Activated CD8-positive, alpha-beta memory T cell treated with anti-CD3 and anti-CD28 coated beads, Interleukin-2, amount 50 U/mL, for 48 hours (primary cell): Measurements from ENCODE around the gene TGFB1.
A peak's percentile ranks its signal among the peaks of the same experiment; 100 is the strongest.
"Not testable (repeated sequence)": the region's sequence is repeated elsewhere in the genome, so short reads cannot be mapped to it uniquely, and the experiment has no call there.

Experiments
- DNase-seq: peaks from one replicate; pipeline ENCODE4 v3.0.0-alpha.2; 2020

The TGFB1 gene

DNA sequence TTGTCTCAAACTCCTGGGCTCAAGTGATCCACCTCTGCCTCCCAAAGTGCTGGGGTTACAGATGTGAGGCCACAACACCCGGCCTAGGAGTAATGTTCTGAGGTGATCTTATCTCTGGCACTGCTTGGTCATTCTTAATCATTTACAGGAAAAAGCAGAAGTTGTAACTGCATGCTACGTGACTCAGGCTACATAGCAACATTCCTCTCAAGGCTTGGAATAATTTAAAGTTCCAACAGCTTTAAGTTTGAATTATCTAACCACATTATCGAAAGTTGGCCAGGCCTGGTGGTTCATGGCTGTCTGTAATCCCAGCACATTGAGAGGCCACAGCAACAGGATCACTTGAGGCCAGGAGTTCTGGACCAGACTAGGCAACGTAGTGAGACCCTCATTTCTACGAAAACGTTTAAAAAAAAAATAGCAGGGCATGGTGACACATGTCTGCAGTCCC, 14.2 kb upstream of the TGFB1 start:
- no peak for DNase-seq

DNA sequence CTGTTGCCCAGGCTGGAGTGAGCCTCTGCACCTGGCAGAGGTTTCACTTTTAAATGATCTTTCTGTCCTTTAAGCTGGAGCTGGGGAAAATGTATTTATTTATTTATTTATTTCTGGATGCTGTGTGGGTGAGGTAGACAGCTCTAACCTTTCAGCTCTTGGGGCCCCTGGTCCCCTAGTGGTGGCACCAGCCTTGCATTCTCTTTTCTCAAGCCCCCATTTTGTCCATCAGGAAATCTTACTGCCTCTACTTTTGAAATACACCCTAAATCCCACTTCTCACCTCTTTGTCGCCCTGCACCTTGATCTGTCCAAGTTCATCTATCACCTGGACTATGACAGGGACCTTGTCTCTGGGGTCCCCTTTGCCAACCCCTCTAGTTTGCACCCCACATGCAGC, 12.4 kb upstream of the TGFB1 start:
- DNase-seq, result no peak

DNA sequence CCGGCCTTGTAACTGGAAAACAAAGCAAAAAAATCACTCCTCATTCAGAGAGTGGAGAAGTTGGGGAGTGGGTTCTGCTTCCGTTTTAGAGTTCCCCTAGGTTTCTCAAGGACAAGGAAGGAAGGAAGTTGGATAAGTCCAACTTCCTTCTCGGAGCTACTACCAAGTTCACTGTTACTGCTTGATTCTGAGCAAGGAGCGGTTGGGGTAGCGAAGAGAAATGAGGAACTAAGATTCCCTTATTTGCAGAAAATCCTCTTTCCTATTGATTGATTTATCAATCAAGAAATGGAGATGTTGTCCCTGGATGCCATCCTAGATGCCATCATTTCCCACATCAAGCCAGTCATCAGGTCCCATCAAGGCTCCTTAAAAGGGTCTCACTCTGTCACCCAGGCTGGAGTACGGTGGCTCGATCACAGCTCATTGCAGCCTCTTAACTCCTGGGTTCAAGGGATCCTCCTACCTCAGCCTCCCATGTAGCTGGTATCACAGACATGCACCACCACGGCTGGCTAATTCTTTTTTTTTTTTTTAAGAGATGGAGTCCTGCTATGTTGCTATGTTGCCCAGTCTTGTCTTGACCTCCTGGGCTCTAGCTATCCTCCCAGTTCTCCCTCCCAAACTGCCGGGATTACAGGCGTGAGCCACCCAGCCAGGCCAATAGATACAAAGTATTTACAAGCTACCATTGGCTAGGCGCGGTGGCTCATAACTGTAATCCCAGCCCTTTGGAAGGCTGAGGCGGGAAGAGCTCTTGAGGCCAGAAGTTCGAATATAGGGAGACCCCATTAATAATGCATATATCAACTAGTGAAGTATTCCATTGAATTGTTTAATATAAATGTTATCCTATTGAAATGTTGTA, 11.0 kb upstream of the TGFB1 start:
- no peak for DNase-seq

DNA sequence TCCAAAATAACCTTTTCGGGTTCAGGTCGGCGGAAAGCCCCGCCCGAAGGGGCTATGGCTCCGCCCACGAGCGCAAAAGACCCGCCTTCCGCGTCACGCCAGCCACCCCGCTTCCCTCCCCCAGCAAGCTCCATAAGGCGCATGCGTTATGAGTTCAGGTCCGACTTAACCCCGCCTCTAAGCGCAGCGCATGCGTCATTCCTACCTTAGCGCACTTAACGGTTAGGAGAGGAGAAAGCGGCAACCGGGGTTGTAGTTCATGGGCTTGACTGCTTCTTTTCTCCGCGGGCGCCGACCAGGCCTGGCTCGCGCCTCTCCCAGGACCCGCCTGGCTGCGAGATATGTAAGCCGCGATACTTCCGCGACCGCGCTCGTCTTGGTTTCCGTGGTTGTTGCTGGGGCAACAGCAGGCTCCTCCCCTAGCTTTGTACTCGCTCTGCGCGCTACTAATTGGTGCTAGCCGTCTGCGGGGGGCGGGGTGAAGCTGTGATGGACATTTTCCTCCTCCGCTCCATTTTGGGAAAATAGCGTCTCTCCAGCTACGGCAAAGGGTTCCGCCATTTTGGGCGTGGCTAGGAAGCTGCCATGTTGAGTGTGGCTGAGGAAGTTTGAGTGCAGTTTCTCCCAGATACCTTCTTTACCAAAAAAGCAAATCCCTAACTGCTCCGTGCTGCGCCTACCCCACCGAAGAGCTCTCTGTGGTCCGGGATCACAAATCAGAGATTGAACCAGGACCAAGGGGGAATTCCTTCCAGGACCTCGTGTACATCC, 10.2 kb upstream of the TGFB1 start, which contains the start of gene B9D2:
Gene B9D2 (minus strand): TSS at position 397 of the 771 bp plus-strand sequence. CDS start 630 bp downstream, outside the sequence.
- DNase-seq, result peak; percentile 96

DNA sequence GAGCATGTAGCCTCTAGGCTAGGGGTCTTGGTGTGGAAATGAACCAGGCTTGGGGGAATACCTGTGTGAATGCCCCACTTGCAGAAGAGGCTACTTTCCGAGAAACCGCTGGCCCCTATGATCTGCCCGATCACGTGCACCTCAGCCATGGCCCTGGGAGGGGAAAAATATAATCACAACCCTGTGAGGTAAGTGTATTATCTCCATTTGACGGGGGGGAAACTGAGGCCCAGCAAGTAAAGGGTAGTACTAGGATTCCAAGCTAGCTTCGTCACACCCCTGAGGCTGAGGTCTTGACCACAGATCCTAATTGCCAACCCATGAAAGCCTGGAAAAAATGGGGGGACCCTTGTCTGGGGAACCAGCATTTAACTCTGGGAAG, 9.6 kb upstream of the TGFB1 start:
- DNase-seq, result no peak

DNA sequence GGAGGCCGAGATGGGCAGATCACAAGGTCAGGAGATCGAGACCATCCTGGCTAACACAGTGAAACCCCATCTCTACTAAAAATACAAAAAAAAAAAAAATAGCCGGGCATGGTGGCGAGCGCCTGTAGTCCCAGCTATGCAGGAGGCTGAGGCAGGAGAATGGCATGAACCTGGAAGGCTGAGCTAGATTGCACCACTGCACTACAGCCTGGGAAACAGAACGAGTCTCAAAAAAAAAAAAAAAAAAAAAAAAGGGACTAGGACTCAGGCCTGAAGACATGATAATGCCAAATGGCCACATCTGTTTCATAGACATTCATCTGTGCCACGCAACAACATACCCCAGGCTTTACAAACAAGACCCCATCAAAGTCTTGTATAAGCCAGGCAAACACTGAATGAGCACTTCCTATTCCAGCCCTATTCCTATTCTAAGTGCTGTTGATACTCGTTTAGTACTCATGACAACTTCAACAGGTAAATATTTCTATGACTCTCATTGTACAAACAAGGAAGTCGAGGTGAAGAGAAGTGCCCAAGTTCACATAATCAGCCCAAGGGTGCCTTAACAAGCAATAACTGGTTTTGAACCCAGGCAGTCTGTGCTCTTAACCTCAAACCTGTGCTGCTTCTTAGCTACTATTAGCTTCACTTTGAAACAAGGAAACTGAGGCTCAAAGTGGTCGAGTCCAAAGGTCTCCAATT, 8.6 kb upstream of the TGFB1 start:
- no peak for DNase-seq

DNA sequence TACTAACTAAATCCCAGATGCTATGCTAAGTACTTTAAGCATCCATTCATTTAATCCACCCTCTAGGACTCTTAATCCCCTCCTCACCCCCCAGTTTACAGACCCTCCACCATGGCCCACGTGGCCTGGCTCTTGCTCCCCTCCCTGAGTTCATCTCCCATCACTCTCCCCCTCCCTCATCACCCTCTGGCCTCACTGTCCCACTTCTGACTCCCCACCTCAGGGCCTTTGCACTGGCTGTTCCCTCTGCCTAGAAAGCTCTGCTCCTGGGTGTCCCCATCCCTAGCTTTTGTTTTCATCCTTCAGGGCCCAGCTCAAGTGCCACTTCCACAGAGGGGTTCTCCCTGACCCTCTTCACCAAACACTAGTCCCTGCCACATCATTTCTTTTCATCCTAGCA, 6.0 kb upstream of the TGFB1 start:
- no peak for DNase-seq

DNA sequence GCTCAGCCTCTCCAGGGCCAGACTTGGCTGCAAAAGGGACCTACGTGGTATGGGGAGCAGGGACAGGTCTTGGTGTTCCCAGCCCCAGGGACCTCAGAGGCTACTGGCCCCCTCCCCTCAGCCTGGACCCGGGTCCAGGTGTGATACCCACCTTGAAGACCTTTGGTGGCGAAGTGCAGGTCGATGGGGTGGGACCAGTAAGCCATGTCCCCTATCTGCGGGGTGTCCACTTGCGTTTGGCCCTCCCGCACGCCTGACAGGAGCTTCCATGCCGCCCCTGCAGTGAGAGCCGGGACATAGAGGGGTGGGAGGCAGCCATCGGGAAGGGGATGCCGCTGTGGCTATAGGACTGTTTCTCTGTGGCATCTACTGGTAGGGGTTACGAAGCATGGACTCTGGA, 4.0 kb upstream of the TGFB1 start:
- no peak for DNase-seq

DNA sequence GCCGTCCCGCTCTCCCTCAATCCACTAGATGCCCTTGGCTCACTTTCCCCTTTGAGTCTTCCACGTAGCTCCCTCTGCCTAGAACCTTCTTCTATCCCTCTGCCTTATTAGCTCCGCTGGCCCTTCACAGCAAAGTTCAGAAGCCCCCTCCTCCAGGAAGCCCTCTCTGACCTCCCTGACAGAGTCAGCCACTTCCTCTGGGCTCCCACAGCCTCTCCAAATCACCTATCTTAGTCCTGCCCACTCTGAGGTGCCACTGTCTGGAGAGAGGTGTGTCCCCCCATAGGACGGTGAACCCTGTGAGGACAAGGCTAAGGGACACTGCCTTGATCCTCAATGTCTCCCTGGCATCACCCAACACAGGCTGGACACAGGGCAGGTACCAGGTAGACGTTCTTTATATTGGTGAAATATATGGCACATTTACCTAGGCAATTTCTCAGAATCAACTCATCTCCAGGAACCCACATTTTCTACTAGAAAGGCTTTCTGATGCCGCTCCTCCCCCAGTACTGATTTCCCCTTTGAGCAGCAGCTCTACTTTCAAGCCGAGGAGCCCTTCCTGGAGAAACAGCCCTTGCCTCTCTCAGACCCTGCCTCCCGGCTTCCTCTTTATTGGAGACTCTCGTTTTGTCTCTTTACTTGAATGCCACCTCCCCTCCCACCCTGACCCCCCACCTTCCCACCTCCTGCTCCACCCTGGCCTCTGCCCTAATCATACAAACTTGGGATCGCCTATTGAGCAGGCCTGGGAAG, 3.4 kb upstream of the TGFB1 start:
- DNase-seq, result peak; percentile 64

DNA sequence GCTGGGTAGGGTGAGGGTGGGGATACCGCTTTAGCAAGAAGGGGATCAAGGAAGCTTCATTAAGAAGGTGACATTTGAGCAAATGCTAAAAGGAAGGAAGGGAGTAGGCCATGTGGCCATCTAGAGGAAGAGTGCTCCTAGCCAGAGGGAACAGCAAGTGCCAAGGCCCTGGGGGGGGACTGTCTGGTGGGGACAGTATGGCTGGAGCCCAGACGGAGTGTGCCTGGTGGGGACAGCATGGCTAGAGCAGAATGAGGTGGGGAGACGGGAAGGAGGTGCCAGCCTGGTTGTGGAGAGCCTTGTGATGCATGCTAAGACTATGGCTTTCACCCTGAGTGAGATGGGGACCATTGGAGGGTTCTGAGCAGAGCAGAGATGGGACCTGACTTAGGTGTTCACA, 2.1 kb upstream of the TGFB1 start:
- DNase-seq, result no peak

DNA sequence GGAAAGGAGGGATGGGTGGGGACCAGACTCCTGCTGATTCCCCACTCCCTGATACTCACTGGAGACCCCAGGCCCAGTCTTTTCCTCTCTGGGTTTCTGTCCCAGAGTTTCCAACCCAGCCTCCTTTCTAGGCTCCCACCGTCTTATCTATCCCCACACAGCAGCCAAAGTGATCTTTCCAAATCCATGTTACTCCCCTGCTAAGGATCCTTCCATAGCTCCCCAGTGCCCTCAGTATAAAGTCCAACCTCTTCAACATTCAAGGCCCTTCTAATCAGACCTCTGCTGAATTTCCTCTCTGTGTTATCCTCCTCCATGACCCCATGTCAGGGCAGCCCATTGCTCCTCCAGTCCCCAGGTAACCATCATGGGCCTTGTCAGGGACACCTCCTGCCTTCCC, 1.3 kb upstream of the TGFB1 start:
- no peak for DNase-seq

DNA sequence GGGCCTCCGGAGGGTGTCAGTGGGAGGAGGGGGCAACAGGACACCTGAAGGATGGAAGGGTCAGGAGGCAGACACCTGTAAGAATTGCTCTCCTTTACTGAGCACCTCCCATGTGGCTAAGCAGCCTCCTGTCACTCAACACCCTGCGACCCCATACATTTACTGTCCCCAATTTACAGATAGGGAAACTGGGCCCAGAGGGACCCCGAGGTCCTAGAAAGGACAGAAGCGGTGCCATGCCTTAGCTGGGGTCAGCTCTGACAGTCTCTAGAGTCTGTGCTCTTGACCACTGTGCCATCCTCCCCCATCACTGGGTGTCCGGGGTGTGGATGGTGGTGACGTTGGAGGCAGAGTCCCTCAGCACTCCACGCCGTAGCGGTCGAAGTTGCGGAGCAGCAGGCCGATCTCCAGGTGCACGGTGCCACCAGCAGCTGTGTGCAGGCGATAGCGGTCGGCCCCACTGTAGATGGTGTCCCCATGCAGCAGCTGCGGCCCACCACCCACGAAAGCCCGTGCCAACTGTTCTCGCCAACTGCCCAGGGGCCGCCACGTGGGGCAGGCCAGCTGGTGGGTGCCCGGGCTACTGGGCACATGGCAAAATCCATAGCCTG, 726 bp upstream of the TGFB1 start:
- no peak for DNase-seq

DNA sequence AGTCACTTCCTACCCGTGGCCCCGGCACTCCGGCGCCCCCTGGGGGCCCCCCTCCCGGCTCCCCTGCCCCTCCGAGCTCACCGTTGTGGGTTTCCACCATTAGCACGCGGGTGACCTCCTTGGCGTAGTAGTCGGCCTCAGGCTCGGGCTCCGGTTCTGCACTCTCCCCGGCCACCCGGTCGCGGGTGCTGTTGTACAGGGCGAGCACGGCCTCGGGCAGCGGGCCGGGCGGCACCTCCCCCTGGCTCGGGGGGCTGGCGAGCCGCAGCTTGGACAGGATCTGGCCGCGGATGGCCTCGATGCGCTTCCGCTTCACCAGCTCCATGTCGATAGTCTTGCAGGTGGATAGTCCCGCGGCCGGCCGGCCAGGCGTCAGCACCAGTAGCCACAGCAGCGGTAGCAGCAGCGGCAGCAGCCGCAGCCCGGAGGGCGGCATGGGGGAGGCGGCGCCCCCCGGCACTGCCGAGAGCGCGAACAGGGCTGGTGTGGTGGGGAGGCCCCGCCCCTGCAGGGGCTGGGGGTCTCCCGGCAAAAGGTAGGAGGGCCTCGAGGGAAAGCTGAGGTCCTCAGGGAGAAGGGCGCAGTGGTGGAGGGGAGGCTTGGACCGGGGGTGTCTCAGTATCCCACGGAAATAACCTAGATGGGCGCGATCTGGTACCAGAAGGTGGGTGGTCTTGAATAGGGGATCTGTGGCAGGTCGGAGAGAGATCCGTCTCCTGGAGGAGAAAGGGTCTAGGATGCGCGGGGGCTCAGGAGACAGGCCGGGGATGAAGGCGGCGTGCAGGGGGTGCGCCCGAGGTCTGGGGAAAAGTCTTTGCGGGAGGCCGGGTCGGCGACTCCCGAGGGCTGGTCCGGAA, 885 bp downstream of the TGFB1 start:
- peak; percentile 90 for DNase-seq

DNA sequence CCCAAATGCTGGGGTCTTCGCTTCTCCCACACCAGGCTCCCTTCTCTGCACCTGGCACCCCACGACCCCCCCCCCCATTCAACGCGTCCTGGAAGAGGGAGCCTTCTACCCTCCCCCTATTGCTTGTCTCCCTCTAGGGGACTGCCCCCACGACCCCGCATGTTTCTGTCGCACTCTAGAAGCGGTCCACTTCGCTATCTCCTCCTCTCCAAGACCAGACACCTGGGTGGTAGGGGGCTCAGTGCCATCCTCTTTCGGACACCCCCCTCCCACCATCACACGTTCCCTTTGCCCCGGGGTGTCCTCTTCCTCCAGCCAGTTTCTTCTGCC, 1.5 kb downstream of the TGFB1 start:
- no peak for DNase-seq

DNA sequence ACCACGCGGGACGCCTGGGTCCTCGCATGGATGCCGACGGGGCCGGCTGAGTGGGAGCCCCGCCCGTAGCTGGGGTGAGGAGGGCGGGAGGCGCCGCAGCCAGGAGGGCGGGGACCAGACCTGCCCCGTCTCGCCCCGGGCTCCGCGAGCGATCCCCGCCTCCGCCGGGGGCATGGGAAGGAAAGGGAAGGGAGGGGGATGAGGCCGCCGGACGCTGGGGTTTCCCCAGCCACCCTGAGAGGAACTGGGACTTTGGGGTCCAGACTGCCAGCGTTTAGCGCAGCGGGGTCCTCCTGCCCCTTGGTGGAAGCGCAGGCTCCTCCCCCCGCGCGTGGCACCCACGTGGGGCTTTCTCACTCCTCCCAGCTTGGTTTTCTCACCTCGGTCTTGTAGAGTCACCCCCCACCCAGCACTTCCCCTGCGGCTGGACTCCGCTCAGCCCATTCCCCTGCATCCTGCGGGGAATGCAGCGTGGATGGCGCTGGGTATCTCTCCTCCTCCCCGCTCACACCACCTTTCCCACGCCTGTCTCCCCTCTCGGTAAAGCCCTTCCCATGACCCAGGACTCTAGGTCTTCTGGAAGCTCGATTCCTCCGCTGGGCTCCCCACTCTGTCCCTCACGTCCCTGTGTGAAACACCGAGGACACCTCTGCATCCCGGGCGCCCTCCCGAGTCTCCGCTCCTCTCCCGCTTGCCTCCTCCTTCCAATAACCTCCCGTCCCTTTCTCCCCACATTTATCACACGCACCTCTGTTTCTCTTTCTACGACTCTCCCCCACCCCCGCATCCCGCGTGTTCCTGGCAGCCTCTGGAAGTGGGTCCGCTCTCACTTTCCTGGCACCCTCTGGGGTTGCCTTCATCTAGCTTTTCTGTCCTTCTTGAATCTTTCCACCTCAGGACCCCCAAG, 2.1 kb downstream of the TGFB1 start:
- peak; percentile 88 for DNase-seq

DNA sequence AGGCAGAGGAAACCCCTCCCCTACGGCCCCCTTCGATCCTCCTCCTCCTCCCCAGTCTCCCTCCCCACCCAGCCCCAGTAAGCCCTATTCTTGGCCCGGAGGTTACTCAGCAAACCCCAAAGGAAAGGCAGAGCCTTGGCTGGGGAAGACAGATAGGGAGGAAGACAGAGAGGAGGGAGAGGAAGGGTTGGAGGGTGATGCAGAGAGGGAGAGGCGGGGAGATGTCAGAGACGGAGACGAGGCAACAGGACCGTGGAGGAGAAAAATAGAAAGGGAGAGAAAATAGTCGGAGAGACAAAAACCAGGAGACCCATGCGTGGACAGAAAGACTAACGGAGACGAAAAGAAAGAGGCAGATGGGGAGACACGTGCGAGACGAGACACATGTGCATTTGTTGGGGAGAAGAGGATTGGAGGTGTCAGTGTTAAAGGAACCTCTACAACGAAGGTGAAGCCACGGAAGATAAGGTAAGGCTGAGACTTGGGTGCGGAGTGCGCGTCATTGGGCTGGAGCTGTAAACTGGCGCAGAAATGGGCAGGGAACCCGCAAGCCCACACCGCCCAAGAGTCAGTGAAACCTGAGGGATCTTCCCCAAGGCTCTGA, 2.9 kb downstream of the TGFB1 start:
- DNase-seq, result no peak

DNA sequence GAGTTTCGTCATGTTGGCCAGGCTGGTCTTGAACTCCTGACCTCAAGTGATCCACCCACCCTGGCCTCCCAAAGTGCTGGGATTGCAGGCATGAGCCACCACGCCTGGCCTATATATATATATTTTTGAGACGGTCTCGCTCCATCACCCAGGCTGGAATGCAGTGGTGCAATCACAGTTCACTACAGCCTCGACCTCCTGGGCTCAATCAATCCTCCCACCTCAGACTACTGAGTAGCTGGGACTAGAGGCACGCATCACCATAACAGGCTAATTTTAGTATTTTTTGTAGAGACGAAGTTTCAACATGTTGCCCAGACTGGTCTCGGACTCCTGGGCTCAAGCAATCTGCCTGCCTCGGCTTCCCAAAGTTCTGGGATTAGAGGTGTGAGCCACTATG, 6.8 kb downstream of the TGFB1 start:
- DNase-seq, result not testable (repeated sequence)

DNA sequence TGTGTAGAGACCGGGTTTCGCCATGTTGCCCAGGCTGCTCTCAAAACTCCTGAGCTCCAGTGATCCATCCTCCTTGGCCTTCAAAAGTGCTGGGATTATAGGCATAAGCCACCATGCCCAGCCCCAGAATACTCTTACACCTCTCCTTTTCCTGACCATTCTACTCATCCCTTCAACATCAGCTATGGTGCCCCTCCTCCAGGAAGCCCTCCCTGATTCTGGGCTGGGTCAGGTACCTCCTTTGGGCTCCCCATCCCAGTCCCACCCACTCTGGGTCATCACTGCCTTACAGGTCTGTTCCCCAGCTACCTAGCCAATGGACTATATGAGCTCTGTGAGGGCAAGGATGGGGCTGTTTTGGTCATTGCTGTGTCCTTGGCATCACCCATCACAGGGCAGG, 9.6 kb downstream of the TGFB1 start:
- DNase-seq, result no peak

DNA sequence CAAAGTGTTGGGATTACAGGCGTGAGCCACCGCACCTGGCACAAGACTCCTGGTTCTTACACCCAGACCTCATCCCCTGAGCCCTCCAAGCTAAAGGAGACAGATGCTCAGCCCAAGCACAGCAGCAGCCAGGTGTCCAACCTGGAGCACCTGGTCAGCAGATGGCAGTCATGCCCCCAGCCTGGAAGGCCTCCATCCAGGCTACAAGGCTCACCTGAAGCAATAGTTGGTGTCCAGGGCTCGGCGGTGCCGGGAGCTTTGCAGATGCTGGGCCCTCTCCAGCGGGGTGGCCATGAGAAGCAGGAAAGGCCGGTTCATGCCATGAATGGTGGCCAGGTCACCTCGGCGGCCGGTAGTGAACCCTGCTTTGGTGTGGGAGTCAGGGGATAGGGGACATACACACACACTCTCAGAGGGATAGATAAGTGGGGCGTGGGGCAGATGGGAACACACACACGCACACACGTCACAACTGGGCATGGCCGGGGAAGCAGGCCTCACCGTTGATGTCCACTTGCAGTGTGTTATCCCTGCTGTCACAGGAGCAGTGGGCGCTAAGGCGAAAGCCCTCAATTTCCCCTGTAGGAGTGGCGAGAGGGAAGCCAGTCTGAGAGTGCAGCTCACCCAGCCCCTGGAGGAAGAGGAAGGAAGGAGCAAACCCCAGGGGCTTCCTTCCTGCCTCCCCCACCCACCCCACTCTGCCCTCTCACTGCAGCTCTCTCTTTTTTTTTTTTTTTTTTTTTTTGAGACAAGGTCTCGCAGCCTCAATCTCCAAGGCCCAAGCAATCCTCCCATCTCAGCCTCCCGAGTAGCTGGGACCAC, 11.8 kb downstream of the TGFB1 start:
- no peak for DNase-seq
